ENCODE measurements around the gene DUSP1. TPM values are rescaled to one million over a fixed set of nuclear protein-coding genes. Genes with fewer than 3 reads are reported as not detected.

The DUSP1 gene
- total and polyA plus RNA-seq, 2 of the 13 experiments (the other 11 are each of a cell fraction or from before 2014, with no cell fraction given): 27.1 to 55.5 TPM

GRCh38 chr5:172776235-172776594 is 5.2 kb upstream of the DUSP1 start (continued):
- TF ChIP-seq ZNF362 (CRISPR knock-in tag; IDR thresholded peaks at IDR 0.05; ENCODE audit: borderline replicate concordance): no peak
- TF ChIP-seq ZNF577 (CRISPR knock-in tag; IDR thresholded peaks at IDR 0.05; ENCODE audit: borderline replicate concordance, low read depth): no peak
- peak; percentile 40; the same call in 1 of the 2 replicates for TF ChIP-seq SIN3A (IDR thresholded peaks at IDR 0.05; ENCODE audit: borderline replicate concordance, low read depth, low read length)
- TF ChIP-seq ATF4 (CRISPR knock-in tag; IDR thresholded peaks at IDR 0.05): 0 out of 4 replicates have a peak, but pooled peaks of 1 of the 2 experiments have one; percentile 1
- TF ChIP-seq ZNF281 (CRISPR knock-in tag; IDR thresholded peaks at IDR 0.05; ENCODE audit: borderline replicate concordance): peak; percentile 11; the same call in 1 of the 2 replicates
- 0 out of 4 replicates have a peak, but pooled peaks of 1 of the 2 experiments have one; percentile 32 for TF ChIP-seq KLF16 (CRISPR knock-in tag; IDR thresholded peaks at IDR 0.05)
- no peak for TF ChIP-seq ZNF263 (CRISPR knock-in tag; IDR thresholded peaks at IDR 0.05)
- TF ChIP-seq XBP1 (CRISPR knock-in tag; IDR thresholded peaks at IDR 0.05): no peak
- peak; percentile 70 for TF ChIP-seq ZNF644 (CRISPR knock-in tag; IDR thresholded peaks at IDR 0.05; ENCODE audit: low read depth)
- peak; percentile 17; the same call in 1 of the 2 replicates for TF ChIP-seq CHD4 (IDR thresholded peaks at IDR 0.05; ENCODE audit: borderline replicate concordance, low read length)
- TF ChIP-seq PHF8 (CRISPR knock-in tag; IDR thresholded peaks at IDR 0.05): no peak
- no peak for TF ChIP-seq TEF (CRISPR knock-in tag; IDR thresholded peaks at IDR 0.05)
- TF ChIP-seq CEBPG (CRISPR knock-in tag; IDR thresholded peaks at IDR 0.05): peak; percentile 66
- peak; percentile 75 for TF ChIP-seq NCOA2 (CRISPR knock-in tag; IDR thresholded peaks at IDR 0.05)
- no peak for TF ChIP-seq NFAT5 (CRISPR knock-in tag; IDR thresholded peaks at IDR 0.05)
- TF ChIP-seq ZNF557 (CRISPR knock-in tag; IDR thresholded peaks at IDR 0.05): no peak
- TF ChIP-seq SALL1 (CRISPR knock-in tag; IDR thresholded peaks at IDR 0.05): peak; percentile 35; the same call in 1 of the 2 replicates
- peak; percentile 60 for TF ChIP-seq RARA (CRISPR knock-in tag; IDR thresholded peaks at IDR 0.05)
- TF ChIP-seq ZNF883 (CRISPR knock-in tag; IDR thresholded peaks at IDR 0.05; ENCODE audit: not compliant biosample characterization): no peak
- 0 out of 2 replicates have a peak, but pooled peaks have one; percentile 9 for TF ChIP-seq PHF21A (CRISPR knock-in tag; IDR thresholded peaks at IDR 0.05)
- TF ChIP-seq ZNF776 (CRISPR knock-in tag; IDR thresholded peaks at IDR 0.05): no peak
